Measurements from ENCODE around the gene PKD2.

Gene PKD2

DNA sequence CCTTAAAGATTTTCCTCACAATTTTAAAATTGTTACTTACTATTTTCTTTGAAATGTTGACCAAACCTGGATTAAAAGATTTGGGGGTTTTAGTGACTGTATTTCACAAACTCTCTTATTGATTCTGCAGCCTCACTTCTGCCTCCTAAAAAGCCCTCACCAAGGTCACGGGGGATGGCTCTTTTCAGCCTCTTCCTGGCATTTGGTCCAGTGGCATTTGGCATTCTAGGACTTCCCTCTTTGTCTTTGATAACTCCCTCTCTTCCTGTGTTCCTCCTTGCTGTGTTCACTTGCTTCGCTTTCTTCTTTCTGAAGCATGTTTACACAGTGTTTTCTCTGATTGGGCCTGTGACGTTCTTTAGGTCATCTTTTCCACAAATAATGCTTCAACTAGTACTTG lies 21.5 kb downstream of the PKD2 start:
- DNase-seq: no peak

- DNase-seq: no peak
Observed at GRCh38 chr4:88029556-88029955, 22.1 kb downstream of the PKD2 start.

- no peak for DNase-seq
Observed at GRCh38 chr4:88030565-88031310, 23.3 kb downstream of the PKD2 start.

GRCh38 chr4:88033309-88033708 lies 25.9 kb downstream of the PKD2 start:
- DNase-seq: peak in 1 of 2 experiments; percentile 28

- no peak for DNase-seq
Observed at GRCh38 chr4:88035292-88035691, 27.9 kb downstream of the PKD2 start.

GRCh38 chr4:88037447-88037846 lies 30.0 kb downstream of the PKD2 start:
- no peak for DNase-seq

DNA sequence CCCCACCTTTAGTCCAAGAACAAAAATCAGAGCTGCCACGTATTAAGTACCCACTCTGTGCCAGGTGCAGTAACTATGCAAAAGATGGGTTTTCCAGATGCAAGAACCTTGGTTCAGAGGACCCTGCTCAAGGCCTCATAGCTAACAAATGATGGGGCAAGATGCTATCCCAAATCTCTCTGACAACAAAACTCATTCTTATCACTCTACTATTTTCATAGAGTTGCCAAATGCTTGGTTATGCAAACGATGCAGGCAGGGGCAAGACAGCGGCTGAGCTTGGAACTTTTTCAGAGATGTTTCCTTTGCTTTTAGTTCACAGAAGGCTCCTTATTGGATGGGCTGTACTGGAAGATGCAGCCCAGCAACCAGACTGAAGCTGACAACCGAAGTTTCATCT lies 30.5 kb downstream of the PKD2 start:
- DNase-seq: no peak

GRCh38 chr4:88040707-88041106 lies 33.3 kb downstream of the PKD2 start:
- DNase-seq: no peak

- no peak for DNase-seq
Observed at GRCh38 chr4:88041626-88042025, 34.2 kb downstream of the PKD2 start.

DNA sequence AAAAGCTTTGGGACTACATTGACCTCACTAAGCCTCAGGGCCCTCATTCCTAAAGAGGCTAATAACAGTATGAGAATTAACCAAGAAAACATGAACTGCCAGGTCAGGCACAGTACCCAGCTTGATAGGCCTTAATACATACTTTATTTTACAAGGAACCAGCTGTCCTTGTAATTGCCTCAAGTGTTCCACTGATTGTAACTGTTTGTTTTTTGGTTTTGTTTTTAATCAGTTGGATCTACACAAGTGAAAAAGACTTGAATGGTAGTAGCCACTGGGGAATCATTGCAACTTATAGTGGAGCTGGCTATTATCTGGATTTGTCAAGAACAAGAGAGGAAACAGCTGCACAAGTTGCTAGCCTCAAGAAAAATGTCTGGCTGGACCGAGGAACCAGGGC lies 35.6 kb downstream of the PKD2 start:
- DNase-seq: no peak

DNA sequence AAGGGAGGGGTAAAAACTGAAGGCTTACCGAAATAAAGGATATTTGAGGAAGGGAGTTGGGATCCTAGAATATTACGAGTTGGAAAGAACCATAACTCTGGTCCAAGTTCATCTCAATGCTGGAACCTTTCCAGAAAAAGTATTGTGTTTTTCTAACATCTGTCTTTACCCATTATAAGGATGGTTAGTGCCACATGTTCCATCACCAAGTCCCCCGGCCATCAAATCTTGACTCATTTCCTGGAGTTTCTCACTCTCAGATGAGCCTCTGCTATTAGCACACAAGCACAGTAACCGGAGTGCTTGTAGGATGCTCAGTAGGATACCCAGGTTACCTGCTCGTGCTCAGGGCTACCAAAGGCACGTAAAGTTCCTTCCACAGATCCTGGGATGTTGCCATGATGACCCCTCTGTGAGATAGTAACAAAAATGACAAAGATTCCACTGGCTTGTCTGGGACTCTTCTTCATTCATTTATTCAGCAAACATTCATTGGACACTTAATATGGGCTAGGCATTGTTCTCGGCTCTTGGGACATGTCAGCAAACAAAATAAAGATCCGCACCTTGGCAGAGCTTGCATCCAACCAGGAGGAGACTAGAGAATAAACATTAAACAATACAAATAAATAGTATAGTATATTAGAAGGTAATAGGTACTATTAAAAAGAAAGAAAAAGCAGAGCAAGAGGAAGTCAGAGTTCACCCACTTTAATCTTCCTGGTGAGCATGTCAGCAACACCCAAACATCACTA lies 36.3 kb downstream of the PKD2 start:
- DNase-seq: no peak

- no peak for DNase-seq
Observed at GRCh38 chr4:88045021-88045420, 37.6 kb downstream of the PKD2 start.

- DNase-seq: no peak
Observed at GRCh38 chr4:88054229-88054628, 46.8 kb downstream of the PKD2 start.

DNA sequence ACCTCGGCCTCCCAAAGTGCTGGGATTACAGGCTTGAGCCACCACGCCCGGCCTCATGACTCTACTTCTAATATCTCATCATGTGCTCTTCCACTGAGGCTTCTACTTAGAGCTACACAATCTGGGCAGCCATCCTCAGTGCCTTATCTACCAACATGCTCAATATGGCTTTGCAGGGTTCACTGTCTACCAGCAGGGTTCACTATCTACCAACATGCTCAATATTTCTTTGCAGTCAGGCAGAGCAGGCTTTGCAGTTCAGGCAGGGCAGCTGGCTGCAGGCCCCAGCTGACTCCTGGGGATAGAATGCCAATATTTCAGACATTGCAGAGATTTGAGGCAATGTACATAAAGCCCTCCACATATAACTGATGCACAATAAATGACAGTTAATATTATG lies 47.5 kb downstream of the PKD2 start:
- no peak for DNase-seq

- no peak for DNase-seq
Observed at GRCh38 chr4:88058295-88058694, 50.9 kb downstream of the PKD2 start.

DNA sequence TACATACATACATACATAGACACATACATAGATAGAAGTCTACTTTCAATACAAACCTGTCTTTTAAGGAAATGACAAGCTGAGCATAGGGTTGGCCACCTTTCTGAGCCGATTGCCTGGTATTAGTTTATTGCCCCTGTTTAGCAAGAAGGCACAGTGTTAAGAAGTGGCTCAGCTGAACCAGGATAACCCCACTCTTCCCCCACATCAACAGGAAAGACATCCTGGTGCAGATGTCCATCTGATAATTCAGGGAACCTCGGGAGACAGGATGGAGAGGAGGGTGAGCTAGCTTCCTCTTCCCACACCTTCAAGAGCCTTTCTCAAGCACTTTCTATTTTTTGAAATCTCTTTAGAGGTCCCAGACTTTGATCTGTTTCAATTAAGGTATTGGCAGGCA lies 52.3 kb downstream of the PKD2 start:
- DNase-seq: no peak

GRCh38 chr4:88060431-88060830 lies 53.0 kb downstream of the PKD2 start:
- DNase-seq: no peak

DNA sequence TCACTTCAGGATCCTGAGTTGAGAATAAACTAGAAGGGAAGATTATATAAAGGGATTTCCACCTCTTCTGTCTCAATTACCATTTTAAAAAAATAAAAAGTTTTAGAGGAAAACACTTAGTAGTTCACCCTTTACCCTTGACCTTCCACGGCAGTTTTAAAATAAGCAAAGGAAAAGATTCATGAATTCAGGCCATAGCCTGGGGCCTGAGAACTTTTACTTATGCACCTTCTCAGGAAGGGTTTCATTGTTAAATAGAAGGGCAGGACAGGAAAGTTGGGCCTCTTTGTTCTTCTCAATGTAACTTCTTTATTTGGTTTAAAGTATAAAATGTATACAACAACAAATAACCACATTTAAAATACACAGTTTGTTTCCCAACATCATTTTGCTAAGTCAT lies 54.9 kb downstream of the PKD2 start:
- DNase-seq: no peak

GRCh38 chr4:88062843-88063242 lies 55.4 kb downstream of the PKD2 start:
- no peak for DNase-seq

DNA sequence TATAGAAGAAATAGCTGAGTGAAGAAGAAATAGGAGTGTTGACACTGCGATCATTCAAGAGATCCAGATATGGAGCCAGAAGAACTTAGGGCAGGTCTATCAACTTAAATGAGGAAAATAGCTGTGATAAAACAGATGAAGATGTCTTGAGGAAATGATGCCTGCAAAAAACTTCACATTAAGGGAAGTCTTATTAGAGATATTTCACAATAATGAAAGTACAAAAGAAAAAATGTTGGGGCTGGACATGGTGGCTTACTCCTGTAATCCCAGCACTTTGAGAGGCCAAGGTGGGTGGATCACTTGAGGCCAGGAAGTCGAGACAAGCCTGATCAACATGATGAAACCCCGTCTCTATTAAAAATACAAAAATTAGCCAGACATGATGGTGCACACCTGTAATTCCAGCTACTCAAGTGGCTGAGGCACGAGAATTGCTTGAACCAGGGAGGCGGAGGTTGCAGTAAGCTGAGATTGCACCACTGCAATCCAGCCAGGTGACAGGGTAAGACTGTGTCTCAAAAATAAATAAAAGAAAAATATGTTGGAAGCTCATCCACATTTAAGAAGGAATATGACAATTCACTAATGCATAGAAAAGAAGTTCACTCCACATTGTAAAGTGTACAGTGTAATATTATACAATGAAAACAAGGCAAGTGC lies 56.3 kb downstream of the PKD2 start:
- no peak for DNase-seq

- DNase-seq: no peak
Observed at GRCh38 chr4:88064410-88064809, 57.0 kb downstream of the PKD2 start.

DNA sequence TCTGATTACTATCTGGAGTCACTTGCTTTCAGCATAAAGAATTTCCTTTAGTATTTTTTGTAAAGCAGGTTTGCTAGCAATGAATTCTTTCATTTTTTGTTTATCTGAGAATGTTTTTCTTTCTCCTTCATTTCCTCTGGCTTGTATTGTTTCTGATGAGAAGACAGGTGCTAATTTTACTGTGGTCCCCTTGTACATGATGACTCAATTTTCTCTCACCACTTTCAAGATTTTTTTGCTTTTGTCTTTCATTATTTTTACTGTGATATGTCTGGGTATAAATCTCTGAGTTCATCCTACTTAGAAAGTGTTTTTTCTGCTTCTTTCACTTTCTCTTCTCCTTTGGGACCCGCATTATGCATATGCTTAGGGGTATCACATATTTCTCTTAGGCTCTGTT lies 62.6 kb downstream of the PKD2 start:
- no peak for DNase-seq

DNA sequence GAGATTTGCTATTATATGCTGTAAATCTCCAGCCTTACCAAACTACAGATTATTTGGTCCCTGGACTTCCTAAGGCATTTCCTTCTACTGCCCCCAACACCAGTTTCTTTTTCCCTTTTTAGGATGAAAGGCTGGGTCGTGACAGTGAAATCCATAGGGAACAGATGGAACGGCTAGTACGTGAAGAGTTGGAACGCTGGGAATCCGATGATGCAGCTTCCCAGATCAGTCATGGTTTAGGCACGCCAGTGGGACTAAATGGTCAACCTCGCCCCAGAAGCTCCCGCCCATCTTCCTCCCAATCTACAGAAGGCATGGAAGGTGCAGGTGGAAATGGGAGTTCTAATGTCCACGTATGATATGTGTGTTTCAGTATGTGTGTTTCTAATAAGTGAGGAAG lies 67.9 kb downstream of the PKD2 start:
- no peak for DNase-seq

- DNase-seq: no peak
Observed at GRCh38 chr4:88077911-88078524, 70.6 kb downstream of the PKD2 start.

Measured in activated CD4-positive, alpha-beta T cell treated with anti-CD3 and anti-CD28 coated beads, Interleukin-2, amount 50 U/mL, for 48 hours (primary cell).